Keratinocyte (primary cell): ENCODE measurements around the gene POR. TPM values are rescaled to one million over a fixed set of nuclear protein-coding genes. Genes with fewer than 3 reads are reported as not detected.

Experiments used
- DNase-seq: peaks from one replicate; pipeline ENCODE4 v3.0.0-alpha.2; 2011; ENCODE audit warnings: low read depth, missing footprints, low spot score
- FAIRE-seq: peaks from 2 replicates; lab custom pipeline; 2011; peaks lifted over from hg19 to GRCh38; lab: Jason Lieb, UNC
- H2AFZ ChIP-seq: 2 replicates; pipeline ENCODE4 v1.6.0; 2012; ENCODE audit warnings: low read length, control low read depth, inconsistent platforms; ENCODE audit not compliant: control insufficient read depth
- H3K27ac ChIP-seq: 2 replicates; pipeline ENCODE4 v1.5.1; 2011; ENCODE audit warnings: low read length; ENCODE audit not compliant: control insufficient read depth, insufficient read depth
- H3K27me3 ChIP-seq: 3 replicates; pipeline ENCODE4 v1.6.0; 2011; ENCODE audit warnings: low read length; ENCODE audit not compliant: control insufficient read depth, insufficient read depth; ENCODE audit errors: extremely low read depth
- H3K36me3 ChIP-seq, 2 experiments: 2 replicates in 1 of 2; 3 replicates in 1 of 2; pipeline ENCODE4 v1.5.1; 2011; ENCODE audit warnings: low read length in 2 of 2, mild to moderate bottlenecking in 1 of 2; ENCODE audit not compliant: control insufficient read depth in 2 of 2, insufficient read depth in 2 of 2; ENCODE audit errors: extremely low read depth in 1 of 2
- H3K4me1 ChIP-seq: 3 replicates; pipeline ENCODE4 v1.5.1; 2011; ENCODE audit warnings: low read length; ENCODE audit not compliant: control insufficient read depth, insufficient read depth; ENCODE audit errors: extremely low read depth
- H3K4me2 ChIP-seq: 3 replicates; pipeline ENCODE4 v1.6.0; 2011; ENCODE audit warnings: low read depth, low read length; ENCODE audit not compliant: control insufficient read depth, insufficient read depth; ENCODE audit errors: extremely low read depth
- H3K4me3 ChIP-seq, 3 experiments: fragments of 200-600 bp in 1 of 3; sonication (generic) in 1 of 3; 2 replicates in 2 of 3; 3 replicates in 1 of 3; pipeline ENCODE4 v1.5.1; 2011 to 2016; ENCODE audit warnings: low read length in 3 of 3, mild to moderate bottlenecking in 3 of 3, control low read depth in 2 of 3, inconsistent platforms in 1 of 3, low read depth in 1 of 3, mixed read lengths in 1 of 3, mixed run types in 1 of 3, moderate library complexity in 1 of 3; ENCODE audit not compliant: control insufficient read depth in 2 of 3, insufficient read depth in 2 of 3; ENCODE audit errors: extremely low read depth in 1 of 3
- H3K79me2 ChIP-seq: 2 replicates; pipeline ENCODE4 v1.6.0; 2012; ENCODE audit warnings: low read length; ENCODE audit not compliant: control insufficient read depth, insufficient read depth
- H3K9ac ChIP-seq: 3 replicates; pipeline ENCODE4 v1.6.0; 2011; ENCODE audit warnings: low read length; ENCODE audit not compliant: control insufficient read depth, insufficient read depth; ENCODE audit errors: extremely low read depth
- H3K9me1 ChIP-seq: 3 replicates; pipeline ENCODE4 v1.6.0; 2011; ENCODE audit warnings: low read length; ENCODE audit not compliant: control insufficient read depth, insufficient read depth; ENCODE audit errors: extremely low read depth
- H3K9me3 ChIP-seq: 2 replicates; pipeline ENCODE4 v1.5.1; 2012; ENCODE audit warnings: low read depth, low read length; ENCODE audit not compliant: control insufficient read depth
- H4K20me1 ChIP-seq: 3 replicates; pipeline ENCODE4 v1.6.0; 2011; ENCODE audit warnings: low read length; ENCODE audit not compliant: control insufficient read depth, insufficient read depth; ENCODE audit errors: extremely low read depth
- EZH2 ChIP-seq: IDR thresholded peaks from one replicate; pipeline ENCODE4 v1.6.1; 2012; ENCODE audit warnings: inconsistent platforms, mild to moderate bottlenecking, low read length, moderate library complexity
- dilution Hi-C: fragments of 300-500 bp; cut with MboI; formaldehyde crosslinking; loops from one replicate; pipeline ENCODE4 v1.7.0; 2020; ENCODE audit warnings: low sequenced_read_pairs; ENCODE audit not compliant: extremely low pct_ligation_motif_present
- polyA plus RNA-seq, 5 experiments: library from polyadenylated mRNA; depleted of rRNA in 3 of 5; stranded (reverse) in 3 of 5; stranded (forward) in 1 of 5; unstranded in 1 of 5; fragments of >200 nt; gene quantifications; 1 replicate in 1 of 5; 2 replicates in 3 of 5; 3 replicates in 1 of 5; pipeline versions ENCODE4 v1.2.1 to v1.2.3, GENCODE V29; 2011 to 2012; ENCODE audit warnings: missing spikeins in 2 of 5, low read depth in 1 of 5, low replicate concordance in 1 of 5
- TF ChIP-seq, protein P1 (sequence below), 3 experiments: IDR thresholded peaks in 1 of 3; conservative IDR thresholded peaks in 1 of 3; optimal IDR thresholded peaks in 1 of 3; 2 replicates in 2 of 3; 3 replicates in 1 of 3; pipeline versions ENCODE3 to v1.5.1; 2011; ENCODE audit warnings: low read length in 3 of 3, mild to moderate bottlenecking in 3 of 3, moderate library complexity in 2 of 3, control low read depth in 1 of 3, inconsistent platforms in 1 of 3; ENCODE audit not compliant: insufficient read depth in 2 of 3; ENCODE audit errors: extremely low read depth in 1 of 3

POR gene
- polyA plus RNA-seq, 1 donor (not counting 4 experiments of a cell fraction or from before 2014, with no cell fraction given) = 28.6 TPM

DNA sequence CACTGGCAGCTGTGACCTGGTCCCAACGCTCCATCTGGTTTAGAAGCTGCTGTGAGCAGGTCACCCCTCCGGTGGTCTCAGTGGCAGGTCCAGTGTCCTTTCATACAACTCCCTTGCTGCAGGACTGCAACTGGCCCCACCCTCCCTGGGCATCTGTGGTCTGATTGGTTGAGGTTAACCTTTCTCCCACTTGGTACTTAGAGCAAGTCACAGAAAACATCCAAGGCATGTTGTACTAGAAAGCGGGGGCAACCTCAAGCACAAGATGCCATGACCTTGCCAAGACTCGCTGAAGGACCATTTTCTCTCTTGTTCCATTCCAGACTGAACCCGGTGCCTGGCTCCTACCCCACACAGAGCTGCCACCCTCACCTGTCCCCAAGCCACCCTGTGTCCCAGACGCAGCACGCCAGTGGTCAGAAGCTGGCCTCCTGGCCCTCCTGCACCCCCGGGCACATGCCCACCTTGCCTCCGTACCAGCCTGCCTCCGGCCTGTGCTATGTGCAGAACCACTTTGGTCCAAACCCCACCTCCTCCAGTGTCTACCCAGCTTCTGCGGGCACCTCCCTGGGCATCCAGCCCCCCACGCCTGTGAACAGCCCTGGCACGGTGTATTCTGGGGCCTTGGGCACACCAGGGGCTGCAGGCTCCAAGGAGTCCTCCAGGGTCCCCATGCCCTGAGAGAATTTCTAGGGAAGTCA, 27.1 kb upstream of the POR start:
- no peak for TF ChIP-seq EZH2
- TF ChIP-seq, protein P1, sequence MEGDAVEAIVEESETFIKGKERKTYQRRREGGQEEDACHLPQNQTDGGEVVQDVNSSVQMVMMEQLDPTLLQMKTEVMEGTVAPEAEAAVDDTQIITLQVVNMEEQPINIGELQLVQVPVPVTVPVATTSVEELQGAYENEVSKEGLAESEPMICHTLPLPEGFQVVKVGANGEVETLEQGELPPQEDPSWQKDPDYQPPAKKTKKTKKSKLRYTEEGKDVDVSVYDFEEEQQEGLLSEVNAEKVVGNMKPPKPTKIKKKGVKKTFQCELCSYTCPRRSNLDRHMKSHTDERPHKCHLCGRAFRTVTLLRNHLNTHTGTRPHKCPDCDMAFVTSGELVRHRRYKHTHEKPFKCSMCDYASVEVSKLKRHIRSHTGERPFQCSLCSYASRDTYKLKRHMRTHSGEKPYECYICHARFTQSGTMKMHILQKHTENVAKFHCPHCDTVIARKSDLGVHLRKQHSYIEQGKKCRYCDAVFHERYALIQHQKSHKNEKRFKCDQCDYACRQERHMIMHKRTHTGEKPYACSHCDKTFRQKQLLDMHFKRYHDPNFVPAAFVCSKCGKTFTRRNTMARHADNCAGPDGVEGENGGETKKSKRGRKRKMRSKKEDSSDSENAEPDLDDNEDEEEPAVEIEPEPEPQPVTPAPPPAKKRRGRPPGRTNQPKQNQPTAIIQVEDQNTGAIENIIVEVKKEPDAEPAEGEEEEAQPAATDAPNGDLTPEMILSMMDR (optimal IDR thresholded peaks at IDR 0.05 in 1 of 3, IDR thresholded peaks at IDR 0.05 in 1 of 3, conservative IDR thresholded peaks at IDR 0.05 in 1 of 3; ENCODE audit: extremely low read depth in 1 of 3, insufficient read depth in 2 of 3, low read length in 3 of 3) = no peak
- Histone ChIP-seq H3K27me3 (no peaks in the 10 kb centered on the region), H4K20me1 (no peaks in the 10 kb centered on the region), H3K36me3 (peaks cover 20 to 29% of the 10 kb centered on the region in 2 experiments), H3K4me1 (peaks cover 11% of the 10 kb centered on the region), H3K9ac (no peak overlapping the region), H3K4me2 (no peak overlapping the region), H3K4me3 (no peak overlapping the region), H2AFZ (no peak overlapping the region), H3K9me3 (no peaks in the 10 kb centered on the region), H3K79me2 (no peaks in the 10 kb centered on the region), H3K9me1 (no peaks in the 10 kb centered on the region), H3K27ac (no peak overlapping the region)
- FAIRE-seq = no peak
- DNase-seq = no peak
- dilution Hi-C loops = no loop called here

DNA sequence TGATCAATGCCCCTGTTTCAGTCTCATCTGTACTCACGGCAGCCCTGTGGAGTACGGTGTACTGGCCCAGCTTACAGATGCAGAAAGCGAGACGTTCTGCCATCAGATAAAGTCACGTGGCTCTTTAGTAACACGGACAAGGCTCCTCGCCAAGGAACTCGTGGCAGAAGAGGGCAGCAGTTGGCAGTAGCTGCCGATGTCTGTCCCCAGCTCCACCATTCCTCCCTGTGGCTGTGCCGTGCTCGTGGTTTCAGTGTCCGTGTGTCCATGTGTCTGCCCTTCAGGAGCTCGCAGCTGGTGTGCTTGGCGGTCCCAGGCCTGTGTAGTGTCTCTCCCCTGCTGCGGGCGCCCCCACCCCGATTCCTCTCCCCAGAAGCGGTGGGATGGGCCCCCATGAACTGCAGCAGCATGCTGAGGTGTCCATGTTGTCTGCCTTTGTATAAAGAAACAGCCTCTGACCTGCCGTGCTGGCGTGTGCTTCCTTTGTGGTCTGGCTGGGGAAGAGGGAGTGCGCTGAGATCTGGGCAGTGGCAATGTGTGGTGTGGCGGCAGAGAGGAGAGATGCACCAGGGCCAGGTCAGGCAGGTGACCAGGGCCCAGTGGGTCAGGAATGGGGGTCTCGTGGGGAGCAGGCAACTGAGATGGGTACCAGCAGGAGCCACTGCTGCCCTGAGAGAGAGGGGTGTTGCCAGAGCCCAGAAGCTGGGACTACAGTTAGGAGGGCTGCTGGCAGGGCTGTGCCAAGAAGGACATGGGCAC, 26.3 kb upstream of the POR start:
- Histone ChIP-seq H3K79me2 (no peaks in the 10 kb centered on the region), H3K27ac (no peak overlapping the region), H3K9ac (no peak overlapping the region), H3K4me2 (no peak overlapping the region), H3K4me3 (no peak overlapping the region), H3K9me3 (no peaks in the 10 kb centered on the region), H4K20me1 (no peaks in the 10 kb centered on the region), H3K9me1 (no peaks in the 10 kb centered on the region), H3K4me1 (peaks cover 19% of the 10 kb centered on the region), H2AFZ (no peak overlapping the region), H3K27me3 (no peaks in the 10 kb centered on the region), H3K36me3 (peaks cover 14 to 24% of the 10 kb centered on the region in 2 experiments)
- no peak for TF ChIP-seq EZH2
- TF ChIP-seq, protein P1 (optimal IDR thresholded peaks at IDR 0.05 in 1 of 3, IDR thresholded peaks at IDR 0.05 in 1 of 3, conservative IDR thresholded peaks at IDR 0.05 in 1 of 3; ENCODE audit: extremely low read depth in 1 of 3, insufficient read depth in 2 of 3, low read length in 3 of 3) = no peak
- dilution Hi-C loops = no loop called here
- DNase-seq (no peak), FAIRE-seq (no peak)
